ENCODE measurements around the gene NDUFA12. TPM values are rescaled to one million over a fixed set of nuclear protein-coding genes. Genes with fewer than 3 reads are reported as not detected.

NDUFA12 gene
- total and polyA plus RNA-seq, 2 of the 13 experiments (the other 11 are each of a cell fraction or from before 2014, with no cell fraction given), result 101 to 173 TPM

- no peak for TF ChIP-seq IRF9 (CRISPR knock-in tag; IDR thresholded peaks at IDR 0.05; ENCODE audit: borderline replicate concordance)
- no peak for TF ChIP-seq TSC22D2 (CRISPR knock-in tag; IDR thresholded peaks at IDR 0.05; ENCODE audit: borderline replicate concordance)
- no peak for TF ChIP-seq MAFF (IDR thresholded peaks at IDR 0.05; ENCODE audit: low read depth, low read length)
- no peak for TF ChIP-seq NR3C1 (CRISPR knock-in tag; IDR thresholded peaks at IDR 0.05)
Observed at GRCh38 chr12:94997726-94998125, 5.8 kb downstream of the NDUFA12 start (continued).

GRCh38 chr12:94997061-94997460 is 6.4 kb downstream of the NDUFA12 start:
- 95% methylated on average over 6 of the region's 6 CpGs for WGBS (ENCODE audit: low lambda C conversion rate)
- intact Hi-C loops (cut with micrococcal nuclease; ENCODE audit: unreplicated experiment), result no loop called here
- Histone ChIP-seq H3K27me3 (ENCODE audit: control insufficient read depth in 1 of 2, insufficient read depth in 2 of 2, low read length in 2 of 2) (no peaks in the 10 kb centered on the region), H3K79me2 (ENCODE audit: insufficient read depth, low read length) (peaks cover 40% of the 10 kb centered on the region), H4K20me1 (ENCODE audit: insufficient read depth, low read length) (no peaks in the 10 kb centered on the region), H3K4me3 (replicated peaks in 1 of 3; ENCODE audit: insufficient read depth in 1 of 3, low read depth in 2 of 3, low read length in 3 of 3) (no peak overlapping the region), H3K36me3 (replicated peaks in 1 of 2; ENCODE audit: control insufficient read depth in 1 of 2, insufficient read depth in 2 of 2, low read length in 2 of 2) (peaks cover 8 to 34% of the 10 kb centered on the region in 2 experiments; a peak in 4 of 5 replicates), H2AFZ (ENCODE audit: low read length) (no peak overlapping the region), H3K9ac (ENCODE audit: insufficient read depth, low read depth, low read length) (no peak overlapping the region), H3K4me1 (ENCODE audit: insufficient read depth, low read length) (peaks cover 23% of the 10 kb centered on the region), H3K4me2 (ENCODE audit: low read depth, low read length) (no peak overlapping the region), H3K27ac (ENCODE audit: extremely low read length, insufficient read depth, low read length) (no peak overlapping the region), H3K9me3 (ENCODE audit: low read length) (no peaks in the 10 kb centered on the region)
- DNase-seq (ENCODE audit: low spot score) (no peak), FAIRE-seq (no peak), ATAC-seq (no peak)
- BruUV-seq (replicated peaks), result no TSS peak
- no peak for TF ChIP-seq ETS1 (CRISPR knock-in tag; IDR thresholded peaks at IDR 0.05)
- no peak for TF ChIP-seq MIER3 (CRISPR knock-in tag; IDR thresholded peaks at IDR 0.05; ENCODE audit: borderline replicate concordance)
- TF ChIP-seq ZNF883 (CRISPR knock-in tag; IDR thresholded peaks at IDR 0.05; ENCODE audit: not compliant biosample characterization), result no peak
- no peak for TF ChIP-seq ZNF761 (CRISPR knock-in tag; conservative IDR thresholded peaks at IDR 0.05)
- in situ Hi-C loops (cut with HindIII; ENCODE audit: extremely low pct_ligation_motif_present, low pct_unique_long_range_greater_than_20kb), result no loop called here
- ChIA-PET POLR2A (no interaction called here), CTCF (ENCODE audit: low intra/inter-chr PET ratio, low total read pairs) (no interaction called here)
